HEK293 (cell line): ENCODE data around the gene ARPC5.

Source experiments
- CTCF ChIA-PET: fragments of 350-600 bp; formaldehyde crosslinking; extraction: SDS; loops from one replicate; lab custom pipeline; 2021; ENCODE audit warnings: antibody characterized with exemption; lab: Yijun Ruan, JAX
- POLR2A ChIA-PET: fragments of 300-600 bp; formaldehyde crosslinking; extraction: SDS; loops from one replicate; lab custom pipeline; 2020; ENCODE audit warnings: antibody characterized with exemption, inconsistent platforms; lab: Yijun Ruan, JAX
- H3K27ac ChIP-seq: fragments of 200-500 bp; sonication (Bioruptor generic); 2 replicates; pipeline ENCODE4 v1.5.1; 2014; ENCODE audit warnings: low read depth, low read length, control low read depth, inconsistent platforms; ENCODE audit errors: extremely low read depth
- H3K36me3 ChIP-seq, 2 experiments: fragments of 200-500 bp in 1 of 2; sonication (Bioruptor generic) in 1 of 2; 1 replicate in 1 of 2; 2 replicates in 1 of 2; pipeline ENCODE4 v1.5.1; 2014 to 2017; ENCODE audit warnings: inconsistent platforms in 2 of 2, low read length in 2 of 2; ENCODE audit not compliant: control insufficient read depth in 2 of 2, insufficient read depth in 1 of 2
- H3K4me1 ChIP-seq: fragments of 200-500 bp; sonication (Bioruptor generic); 2 replicates; pipeline ENCODE4 v1.5.1; 2014; ENCODE audit warnings: mild to moderate bottlenecking, low read length, inconsistent platforms; ENCODE audit not compliant: control insufficient read depth, insufficient read depth
- H3K4me3 ChIP-seq: 2 replicates; pipeline ENCODE4 v1.5.1; 2011; ENCODE audit warnings: low read depth, mild to moderate bottlenecking, control low read depth, low read length, moderate library complexity
- H3K9me3 ChIP-seq: fragments of 200-500 bp; sonication (Bioruptor generic); 2 replicates; pipeline ENCODE4 v1.5.1; 2014; ENCODE audit warnings: low read depth, low read length, inconsistent platforms; ENCODE audit not compliant: control insufficient read depth, insufficient read depth
- HIC1 ChIP-seq: fragments of 450-650 bp; formaldehyde crosslinking; IDR thresholded peaks from 2 replicates; pipeline ENCODE4 v1.5.1; 2016; ENCODE audit warnings: missing biosample characterization, missing genetic modification characterization
- HOXC10 ChIP-seq: sonication (generic); formaldehyde crosslinking; IDR thresholded peaks from 2 replicates; pipeline ENCODE4 v1.8.1; 2023; ENCODE audit warnings: mild to moderate bottlenecking, missing genetic modification reagents
- MEIS1 ChIP-seq: sonication (generic); formaldehyde crosslinking; IDR thresholded peaks from 2 replicates; pipeline ENCODE4 v1.8.1; 2022; ENCODE audit warnings: missing genetic modification reagents, mild to moderate bottlenecking, borderline replicate concordance
- PRDM1 ChIP-seq: fragments of 450-650 bp; formaldehyde crosslinking; IDR thresholded peaks from 2 replicates; pipeline ENCODE4; 2016; ENCODE audit warnings: missing biosample characterization, missing genetic modification characterization
- SCRT1 ChIP-seq: fragments of 450-650 bp; formaldehyde crosslinking; IDR thresholded peaks from 2 replicates; pipeline ENCODE4 v1.5.1; 2016; ENCODE audit warnings: missing biosample characterization, missing genetic modification characterization, borderline replicate concordance
- WT1 ChIP-seq: fragments of 450-650 bp; formaldehyde crosslinking; IDR thresholded peaks from 2 replicates; pipeline ENCODE4 v1.5.1; 2016; ENCODE audit warnings: missing biosample characterization, missing genetic modification characterization
- ZFP37 ChIP-seq: fragments of 450-650 bp; formaldehyde crosslinking; IDR thresholded peaks from 2 replicates; pipeline ENCODE4 v1.5.1; 2016; ENCODE audit warnings: missing biosample characterization, missing genetic modification characterization
- ZFP69B ChIP-seq: fragments of 450-650 bp; formaldehyde crosslinking; IDR thresholded peaks from 2 replicates; pipeline ENCODE4 v1.5.1; 2016; ENCODE audit warnings: missing biosample characterization, missing genetic modification characterization
- ZNF184 ChIP-seq: fragments of 450-650 bp; IDR thresholded peaks from 2 replicates; pipeline ENCODE4 v1.5.1; 2018; ENCODE audit warnings: missing biosample characterization, mild to moderate bottlenecking, missing genetic modification characterization
- ZNF2 ChIP-seq: fragments of 450-650 bp; formaldehyde crosslinking; IDR thresholded peaks from 2 replicates; pipeline ENCODE4 v1.5.1; 2016; ENCODE audit warnings: missing biosample characterization, missing genetic modification characterization
- ZNF202 ChIP-seq: fragments of 450-650 bp; formaldehyde crosslinking; IDR thresholded peaks from 2 replicates; pipeline ENCODE4 v1.5.1; 2016; ENCODE audit warnings: missing biosample characterization, missing genetic modification characterization, borderline replicate concordance
- ZNF239 ChIP-seq: fragments of 450-650 bp; formaldehyde crosslinking; IDR thresholded peaks from 2 replicates; pipeline ENCODE4 v1.5.1; 2016; ENCODE audit warnings: missing biosample characterization, missing genetic modification characterization
- ZNF280C ChIP-seq: fragments of 450-650 bp; formaldehyde crosslinking; IDR thresholded peaks from 2 replicates; pipeline ENCODE4 v1.5.1; 2016; ENCODE audit warnings: missing biosample characterization, missing genetic modification characterization
- ZNF433 ChIP-seq: fragments of 450-650 bp; formaldehyde crosslinking; IDR thresholded peaks from 2 replicates; pipeline ENCODE4 v1.5.1; 2016; ENCODE audit warnings: missing biosample characterization, missing genetic modification characterization, low read depth
- ZNF521 ChIP-seq: fragments of 450-650 bp; formaldehyde crosslinking; IDR thresholded peaks from 2 replicates; pipeline ENCODE4 v1.5.1; 2017; ENCODE audit warnings: missing biosample characterization, mild to moderate bottlenecking, missing genetic modification characterization
- ZNF677 ChIP-seq: fragments of 450-650 bp; IDR thresholded peaks from 2 replicates; pipeline ENCODE4 v1.5.0; 2018; ENCODE audit warnings: missing biosample characterization, mild to moderate bottlenecking, missing genetic modification characterization, moderate library complexity
- ZNF704 ChIP-seq: fragments of 450-650 bp; formaldehyde crosslinking; IDR thresholded peaks from 2 replicates; pipeline ENCODE4 v1.5.1; 2016; ENCODE audit warnings: missing biosample characterization, missing genetic modification characterization
- ZNF777 ChIP-seq: fragments of 450-650 bp; formaldehyde crosslinking; IDR thresholded peaks from 2 replicates; pipeline ENCODE4 v1.5.1; 2017; ENCODE audit warnings: missing biosample characterization, missing genetic modification characterization, borderline replicate concordance
- ZNF785 ChIP-seq: fragments of 450-650 bp; formaldehyde crosslinking; IDR thresholded peaks from 2 replicates; pipeline ENCODE4 v1.5.1; 2016; ENCODE audit warnings: missing biosample characterization, missing genetic modification characterization
- ZNF791 ChIP-seq: fragments of 450-650 bp; formaldehyde crosslinking; IDR thresholded peaks from 2 replicates; pipeline ENCODE4 v1.5.1; 2016; ENCODE audit warnings: missing biosample characterization, missing genetic modification characterization
- ZXDB ChIP-seq: fragments of 450-650 bp; formaldehyde crosslinking; IDR thresholded peaks from 2 replicates; pipeline ENCODE4 v1.5.1; 2016; ENCODE audit warnings: missing biosample characterization, missing genetic modification characterization
- TF ChIP-seq, protein P1 (sequence below): fragments of 450-650 bp; formaldehyde crosslinking; IDR thresholded peaks from 2 replicates; pipeline ENCODE4 v1.5.1; 2017; ENCODE audit warnings: missing biosample characterization, missing genetic modification characterization
- TF ChIP-seq, protein P2 (sequence below): fragments of 450-650 bp; formaldehyde crosslinking; conservative IDR thresholded peaks from 2 replicates; pipeline ENCODE4 v1.5.1; 2016; ENCODE audit warnings: low read depth, missing biosample characterization, missing genetic modification characterization

ARPC5 gene

GRCh38 chr1:183654706-183655105, 19.1 kb upstream of the ARPC5 start:
- H3K4me1 ChIP-seq: no peaks in the 10 kb centered on the region
- TF ChIP-seq ZNF280C (tag by site-specific recombination) (no peak), ZFP37 (tag by site-specific recombination) (no peak), ZXDB (tag by site-specific recombination) (no peak), ZNF704 (no peak), ZNF777 (no peak), ZNF2 (no peak), SCRT1 (tag by site-specific recombination) (no peak), ZFP69B (tag by site-specific recombination) (no peak), ZNF239 (tag by site-specific recombination) (no peak)
- TF ChIP-seq, protein P1, sequence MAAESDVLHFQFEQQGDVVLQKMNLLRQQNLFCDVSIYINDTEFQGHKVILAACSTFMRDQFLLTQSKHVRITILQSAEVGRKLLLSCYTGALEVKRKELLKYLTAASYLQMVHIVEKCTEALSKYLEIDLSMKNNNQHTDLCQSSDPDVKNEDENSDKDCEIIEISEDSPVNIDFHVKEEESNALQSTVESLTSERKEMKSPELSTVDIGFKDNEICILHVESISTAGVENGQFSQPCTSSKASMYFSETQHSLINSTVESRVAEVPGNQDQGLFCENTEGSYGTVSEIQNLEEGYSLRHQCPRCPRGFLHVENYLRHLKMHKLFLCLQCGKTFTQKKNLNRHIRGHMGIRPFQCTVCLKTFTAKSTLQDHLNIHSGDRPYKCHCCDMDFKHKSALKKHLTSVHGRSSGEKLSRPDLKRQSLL (tag by site-specific recombination): no peak
- TF ChIP-seq, all 188 proteins: peak for 0
- ChIA-PET CTCF (interaction anchor here (0.6 to 6.2 kb wide), 28 partner anchors 8 to 1036 kb away, joined by 3 to 128 read pairs (median 4); no protein-coding TSS in a partner anchor), POLR2A (interaction anchor here (1.2 kb wide), 1 partner anchor 261 kb away, joined by 4 read pairs; no protein-coding TSS in a partner anchor)
- Histone ChIP-seq H3K27ac (no peak overlapping the region), H3K36me3 (no peaks in the 10 kb centered on the region), H3K4me3 (no peak overlapping the region), H3K9me3 (no peaks in the 10 kb centered on the region)

- TF ChIP-seq MEIS1 (CRISPR knock-in tag): no peak
- no peak for TF ChIP-seq ZNF785 (tag by site-specific recombination)
- TF ChIP-seq HOXC10 (CRISPR knock-in tag): no peak
- no peak for TF ChIP-seq HIC1 (tag by site-specific recombination)
- TF ChIP-seq ZNF791: no peak
- TF ChIP-seq PRDM1 (tag by site-specific recombination): no peak
- no peak for TF ChIP-seq ZNF677 (tag by site-specific recombination)
- TF ChIP-seq, protein P2, sequence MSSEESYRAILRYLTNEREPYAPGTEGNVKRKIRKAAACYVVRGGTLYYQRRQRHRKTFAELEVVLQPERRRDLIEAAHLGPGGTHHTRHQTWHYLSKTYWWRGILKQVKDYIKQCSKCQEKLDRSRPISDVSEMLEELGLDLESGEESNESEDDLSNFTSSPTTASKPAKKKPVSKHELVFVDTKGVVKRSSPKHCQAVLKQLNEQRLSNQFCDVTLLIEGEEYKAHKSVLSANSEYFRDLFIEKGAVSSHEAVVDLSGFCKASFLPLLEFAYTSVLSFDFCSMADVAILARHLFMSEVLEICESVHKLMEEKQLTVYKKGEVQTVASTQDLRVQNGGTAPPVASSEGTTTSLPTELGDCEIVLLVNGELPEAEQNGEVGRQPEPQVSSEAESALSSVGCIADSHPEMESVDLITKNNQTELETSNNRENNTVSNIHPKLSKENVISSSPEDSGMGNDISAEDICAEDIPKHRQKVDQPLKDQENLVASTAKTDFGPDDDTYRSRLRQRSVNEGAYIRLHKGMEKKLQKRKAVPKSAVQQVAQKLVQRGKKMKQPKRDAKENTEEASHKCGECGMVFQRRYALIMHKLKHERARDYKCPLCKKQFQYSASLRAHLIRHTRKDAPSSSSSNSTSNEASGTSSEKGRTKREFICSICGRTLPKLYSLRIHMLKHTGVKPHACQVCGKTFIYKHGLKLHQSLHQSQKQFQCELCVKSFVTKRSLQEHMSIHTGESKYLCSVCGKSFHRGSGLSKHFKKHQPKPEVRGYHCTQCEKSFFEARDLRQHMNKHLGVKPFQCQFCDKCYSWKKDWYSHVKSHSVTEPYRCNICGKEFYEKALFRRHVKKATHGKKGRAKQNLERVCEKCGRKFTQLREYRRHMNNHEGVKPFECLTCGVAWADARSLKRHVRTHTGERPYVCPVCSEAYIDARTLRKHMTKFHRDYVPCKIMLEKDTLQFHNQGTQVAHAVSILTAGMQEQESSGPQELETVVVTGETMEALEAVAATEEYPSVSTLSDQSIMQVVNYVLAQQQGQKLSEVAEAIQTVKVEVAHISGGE: no peak
- no peak for TF ChIP-seq ZNF184
- no peak for TF ChIP-seq WT1
- TF ChIP-seq ZNF433 (tag by site-specific recombination): no peak
- TF ChIP-seq ZNF202 (tag by site-specific recombination): no peak
- no peak for TF ChIP-seq ZNF521 (tag by site-specific recombination)
- POLR2A ChIA-PET: no interaction called here
- H3K4me3 ChIP-seq: no peak overlapping the region
- H3K36me3 ChIP-seq: no peaks in the 10 kb centered on the region
- no peak overlapping the region for H3K27ac ChIP-seq
- no peaks in the 10 kb centered on the region for H3K4me1 ChIP-seq
- CTCF ChIA-PET: interaction anchor here (0.6 to 6.2 kb wide), 10 partner anchors 9 to 1003 kb away, joined by 3 to 128 read pairs (median 5); no protein-coding TSS in a partner anchor
- no peaks in the 10 kb centered on the region for H3K9me3 ChIP-seq
Measured at GRCh38 chr1:183653876-183654451, 18.4 kb upstream of the ARPC5 start.
